Retina (tissue), 1 donor: Measurements from ENCODE around the gene EEF2KMT.
"Not testable (repeated sequence)": the region's sequence is repeated elsewhere in the genome, so short reads cannot be mapped to it uniquely, and the experiment has no call there.

Source experiments
- DNase-seq: peaks from one replicate; pipeline ENCODE4 v3.0.0-alpha.2; 2016

Gene EEF2KMT

DNA sequence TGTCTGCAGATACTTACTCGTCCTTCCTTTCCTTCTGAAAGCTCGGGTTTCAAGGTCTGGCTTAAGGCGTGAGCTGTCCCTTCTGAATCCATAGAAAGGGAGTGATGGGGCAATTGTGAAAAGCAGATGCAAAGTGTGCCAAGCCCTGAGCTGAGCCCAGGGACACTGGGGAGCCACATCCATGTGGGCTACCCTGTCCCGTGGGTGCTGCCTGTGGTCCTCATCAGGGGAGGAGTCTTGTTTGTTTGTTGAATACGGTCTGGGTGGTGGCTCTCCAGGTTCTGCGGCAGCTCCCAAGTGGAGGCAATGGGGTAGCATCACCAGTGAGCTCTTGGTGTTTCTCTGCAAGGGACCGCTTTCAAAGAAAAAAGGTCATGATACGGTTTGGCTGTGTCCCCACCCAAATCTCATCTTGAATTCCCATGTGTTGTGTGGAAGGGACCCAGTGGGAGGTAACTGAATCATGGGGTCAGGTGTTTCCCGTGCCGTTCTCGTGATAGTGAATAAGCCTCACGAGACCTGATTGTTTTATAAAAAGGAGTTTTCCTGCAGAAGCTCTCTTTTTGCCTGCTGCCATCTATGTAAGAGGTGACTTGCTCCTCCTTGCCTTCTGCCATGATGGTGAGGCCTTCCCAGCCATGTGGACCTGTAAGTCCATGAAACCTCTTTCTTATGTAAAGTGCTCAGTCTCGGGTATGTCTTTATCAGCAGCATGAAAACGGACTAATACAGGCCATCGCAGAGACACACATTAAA, 27.0 kb downstream of the EEF2KMT start:
- no peak for DNase-seq

DNA sequence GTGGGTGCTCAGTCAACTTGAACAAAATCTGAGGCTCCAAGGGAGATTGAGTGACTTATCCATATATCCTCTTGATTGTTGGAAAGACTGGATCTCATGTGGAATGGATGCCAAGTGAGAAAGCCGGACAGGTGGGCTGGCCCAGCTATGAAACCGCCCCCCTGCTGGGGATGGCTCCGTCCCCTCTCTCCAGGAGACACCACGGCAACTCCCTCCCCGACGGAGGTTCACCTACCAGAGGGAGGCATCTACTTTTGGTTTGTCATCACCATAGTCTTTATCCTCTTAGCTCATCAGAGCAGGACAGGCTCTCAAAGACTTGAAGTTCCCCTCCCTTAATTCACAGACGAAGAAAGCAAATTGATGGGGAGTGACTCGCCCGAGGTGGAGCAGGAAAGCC, 27.7 kb downstream of the EEF2KMT start:
- DNase-seq: no peak

DNA sequence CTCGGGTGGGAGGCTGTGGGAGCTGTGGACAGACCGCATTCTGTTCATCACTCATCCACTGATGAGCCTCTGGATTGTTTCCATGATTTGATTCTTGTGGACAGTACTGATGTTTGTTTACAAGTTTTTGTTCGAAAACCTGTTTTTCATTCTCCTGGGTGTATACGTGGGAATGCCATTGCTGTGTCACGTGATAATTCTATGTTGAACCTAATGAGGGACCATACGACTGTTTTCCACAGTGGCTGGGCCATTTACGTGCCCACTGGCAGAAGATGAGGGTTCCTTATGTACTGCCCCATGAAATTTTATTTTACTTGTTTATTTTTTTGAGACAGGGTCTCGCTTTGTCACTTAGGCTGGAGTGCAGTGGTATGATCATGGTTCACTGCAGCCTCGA, 28.5 kb downstream of the EEF2KMT start:
- DNase-seq: no peak

DNA sequence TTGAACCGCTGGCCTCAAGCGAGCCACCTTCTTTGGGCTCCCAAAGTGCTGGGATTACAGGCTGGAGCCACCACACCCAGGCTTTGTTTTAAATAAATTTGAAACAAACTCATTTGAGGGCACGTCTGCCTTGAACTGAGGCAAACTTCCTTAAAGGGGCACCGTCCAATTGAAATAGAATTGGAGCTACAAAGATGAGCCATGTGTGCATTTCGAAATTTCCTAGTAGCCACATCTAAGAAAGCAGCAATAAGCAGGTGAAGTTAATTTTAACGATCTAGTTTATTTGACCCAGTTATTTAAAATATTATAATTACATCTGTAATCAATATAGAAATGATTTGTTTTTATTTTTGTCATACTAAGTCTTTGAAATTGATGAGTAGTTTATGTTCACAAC, 31.1 kb downstream of the EEF2KMT start:
- no peak for DNase-seq

DNA sequence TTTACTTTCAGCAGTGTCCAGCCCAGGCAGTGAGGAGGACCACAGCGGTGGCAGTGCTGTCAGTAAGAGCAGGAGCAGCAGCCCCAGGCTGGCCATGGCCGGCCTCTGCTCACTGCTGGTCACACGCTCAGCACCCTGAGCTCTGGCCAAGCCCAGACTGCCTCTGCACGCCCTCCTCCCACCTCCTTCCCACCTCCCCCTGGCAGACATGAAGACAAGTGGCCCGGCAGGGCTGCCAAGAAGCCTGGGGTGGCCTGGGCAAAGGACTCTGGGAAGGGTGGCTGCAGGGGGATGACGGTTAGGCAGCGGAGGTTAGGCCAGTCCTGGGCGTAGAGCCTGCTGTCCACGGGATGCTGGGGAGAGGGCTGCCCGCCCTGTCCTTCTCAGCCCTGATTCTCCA, 31.8 kb downstream of the EEF2KMT start, which contains the start of gene C16orf89:
C16orf89 (minus strand) TSS at position 144 of the 400 bp plus-strand sequence; CDS start at position 96, 48 bp downstream.
- DNase-seq: no peak

DNA sequence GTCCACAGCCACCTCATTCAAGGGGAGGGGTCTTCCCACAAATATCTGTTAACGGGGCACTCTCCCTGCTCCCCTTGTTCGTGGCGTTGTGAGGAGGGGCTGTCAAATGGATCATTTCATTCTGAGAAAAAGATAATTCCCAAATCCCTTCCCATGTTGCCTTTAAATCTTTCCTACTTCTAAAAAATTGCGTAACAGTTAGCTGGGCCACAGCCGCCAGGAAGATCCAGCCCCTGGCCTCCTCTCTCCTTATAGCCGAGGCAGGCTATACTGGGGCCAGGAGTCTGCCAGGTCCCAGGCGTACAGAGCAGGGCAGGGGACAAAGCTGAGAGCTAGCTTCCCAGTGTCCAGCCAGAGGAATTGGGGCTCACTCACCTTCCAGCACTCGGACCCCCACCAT, 32.3 kb downstream of the EEF2KMT start:
- no peak for DNase-seq

DNA sequence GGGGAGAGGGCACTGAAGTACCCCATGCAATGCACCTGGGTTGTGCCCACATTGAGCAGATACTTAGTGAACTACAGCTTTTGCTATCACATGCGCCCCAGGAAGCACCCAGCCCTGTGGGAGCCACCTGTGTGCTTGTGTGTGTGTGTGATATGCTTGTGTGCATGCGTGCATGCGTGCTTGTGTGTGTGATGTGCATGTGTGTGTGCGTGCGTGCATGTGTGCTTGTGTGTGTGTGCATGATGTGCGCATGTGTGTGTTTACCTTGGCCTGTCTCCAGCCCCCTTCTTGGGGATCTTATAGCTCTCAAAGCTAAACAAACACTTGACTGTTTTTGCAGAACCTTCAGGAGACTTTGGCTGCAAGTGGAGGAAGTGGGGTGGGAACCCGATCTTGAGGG, 32.7 kb downstream of the EEF2KMT start:
- no peak for DNase-seq

DNA sequence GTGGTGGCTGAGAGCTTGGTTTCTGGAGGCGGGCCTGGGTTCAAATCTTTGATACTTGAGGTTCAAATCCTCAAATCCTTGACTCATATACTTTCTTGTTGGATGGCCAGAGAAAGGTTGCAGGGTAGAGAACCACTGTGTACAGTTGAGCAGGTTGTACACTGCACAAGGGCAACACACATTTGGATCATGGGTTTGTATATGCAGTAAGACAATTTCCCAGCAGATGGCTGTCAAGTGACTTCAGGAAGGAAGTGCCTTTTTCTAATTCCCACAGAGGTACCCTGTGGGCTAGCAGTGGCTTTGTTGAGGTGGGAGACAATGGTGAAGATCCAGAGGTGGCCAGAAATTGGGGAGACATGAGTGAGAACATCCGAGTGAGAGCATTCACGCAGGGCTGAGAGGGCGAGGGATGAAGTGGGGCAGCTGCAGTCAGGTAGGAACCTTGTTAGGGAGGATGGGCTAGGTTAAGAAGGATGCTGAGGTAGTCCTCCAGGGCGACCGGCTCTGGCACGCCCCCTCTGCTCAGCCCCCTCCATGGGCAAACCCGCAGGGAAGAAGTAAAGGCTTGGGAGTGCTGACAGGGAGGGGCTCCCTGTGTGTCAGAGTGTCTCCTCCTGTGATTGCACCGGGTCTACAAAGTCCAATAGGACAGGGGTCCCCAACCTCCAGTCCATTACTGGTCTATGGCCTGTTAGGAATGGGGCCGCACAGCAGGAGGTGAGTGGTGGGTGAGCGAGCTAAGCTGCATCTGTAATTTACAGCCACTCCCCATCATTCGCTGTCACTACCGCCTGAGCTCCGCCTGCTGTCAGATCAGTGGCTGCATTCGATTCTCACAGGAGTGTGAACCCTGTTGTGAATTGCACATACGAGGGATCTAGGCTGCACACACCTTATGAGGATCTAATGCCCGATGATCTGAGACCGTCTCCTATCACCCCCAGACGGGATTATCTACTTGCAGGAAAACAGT, 34.5 kb downstream of the EEF2KMT start:
- no peak for DNase-seq

DNA sequence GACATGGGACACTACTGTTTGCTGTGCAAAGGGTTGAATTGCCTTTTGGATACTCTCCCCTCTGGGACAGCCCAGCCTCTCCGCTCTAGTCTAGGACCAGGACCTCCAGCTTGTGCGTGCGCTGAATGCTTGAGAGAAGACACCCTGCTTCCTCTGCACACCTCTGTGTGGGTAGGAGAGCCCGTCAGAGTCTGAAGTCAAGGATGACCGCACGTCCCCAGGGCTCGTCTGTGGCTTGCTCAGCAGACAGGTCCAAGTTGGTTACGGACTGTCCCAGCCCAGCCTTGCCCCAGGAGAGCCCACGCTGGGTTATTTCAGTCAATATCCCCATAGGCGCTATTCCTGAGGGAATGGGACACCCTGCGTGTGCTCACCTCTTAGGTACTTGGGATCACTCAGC, 35.5 kb downstream of the EEF2KMT start:
- no peak for DNase-seq

DNA sequence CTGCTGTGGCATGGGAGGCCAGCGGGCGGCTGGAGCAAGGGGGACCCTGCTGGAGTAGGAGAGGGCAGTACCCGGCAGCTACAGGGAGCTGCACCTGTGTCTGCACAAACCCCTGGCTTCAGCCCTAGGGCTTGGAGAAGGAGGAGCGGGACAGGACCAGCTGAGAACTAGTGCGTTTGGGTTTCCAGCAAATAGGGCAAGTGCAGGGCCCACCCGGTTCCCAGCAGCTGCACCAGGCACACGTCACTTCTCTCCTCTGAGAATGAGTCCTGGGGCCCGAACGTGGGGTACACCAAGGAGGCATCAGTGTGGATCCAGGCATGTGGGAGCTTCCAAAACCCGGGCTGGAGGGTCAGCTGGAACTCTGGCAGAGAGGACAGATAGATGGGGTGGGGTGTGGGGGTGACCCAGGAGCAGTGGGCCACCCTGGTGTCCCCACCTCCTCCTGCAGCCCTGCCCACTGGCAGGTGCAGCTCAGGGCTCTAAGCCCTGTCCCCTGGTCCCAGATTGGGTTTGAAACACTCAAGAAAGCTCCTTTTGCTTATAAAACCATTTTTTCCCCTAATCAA, 37.4 kb downstream of the EEF2KMT start:
- no peak for DNase-seq

DNA sequence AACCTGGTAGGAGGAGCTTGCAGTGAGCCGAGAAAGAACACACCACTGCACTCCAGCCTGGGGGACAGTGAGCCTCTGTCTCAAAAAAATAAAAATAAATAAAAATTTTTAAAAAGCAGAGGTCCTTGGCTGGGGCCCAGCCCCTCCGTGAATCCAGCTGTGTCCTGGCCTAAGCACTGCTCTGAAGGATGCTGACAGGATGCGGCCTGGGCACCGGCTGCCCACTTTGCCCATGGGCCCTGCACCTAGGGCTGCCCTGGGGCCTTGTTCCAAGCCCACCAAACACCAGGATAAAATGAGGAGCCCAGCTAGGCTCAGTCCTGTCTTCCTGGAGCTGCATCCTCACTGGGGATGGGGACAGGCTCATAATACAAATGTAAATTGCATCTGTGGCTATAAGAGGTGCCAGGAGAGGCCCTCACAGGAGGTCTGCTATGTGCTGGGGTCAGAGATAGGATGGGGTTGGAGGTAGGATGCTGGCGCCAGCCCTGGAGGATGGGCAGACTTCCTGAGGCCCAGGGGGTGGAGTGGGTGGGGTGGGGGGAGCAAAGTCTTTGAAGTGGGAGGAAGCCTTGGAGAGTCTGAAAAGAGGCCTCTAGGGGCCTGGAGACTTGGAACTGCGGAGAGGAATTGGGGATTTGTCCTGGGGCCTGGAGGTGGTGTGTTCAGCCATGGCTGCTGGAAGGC, 38.1 kb downstream of the EEF2KMT start:
- no peak for DNase-seq

DNA sequence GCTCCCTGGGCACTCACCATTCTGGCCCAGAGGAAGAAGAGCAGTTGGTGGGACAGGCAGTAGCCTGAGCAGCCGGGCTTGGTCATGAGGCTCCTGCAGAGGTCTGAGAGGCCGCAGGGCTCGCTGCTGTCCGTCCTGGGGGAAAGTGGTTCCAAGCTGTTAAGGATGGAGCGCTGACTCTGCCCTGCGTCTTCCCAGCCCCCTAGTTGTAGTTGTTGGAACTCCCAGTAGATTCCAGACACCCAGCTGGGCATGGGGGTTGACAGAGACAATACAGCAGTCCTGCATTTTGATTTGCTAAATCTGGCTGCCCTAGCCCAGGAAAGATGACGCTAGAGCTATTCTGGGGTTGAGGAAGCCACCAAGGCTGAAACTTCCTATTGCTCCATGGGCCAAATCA, 39.1 kb downstream of the EEF2KMT start:
- DNase-seq: no peak

DNA sequence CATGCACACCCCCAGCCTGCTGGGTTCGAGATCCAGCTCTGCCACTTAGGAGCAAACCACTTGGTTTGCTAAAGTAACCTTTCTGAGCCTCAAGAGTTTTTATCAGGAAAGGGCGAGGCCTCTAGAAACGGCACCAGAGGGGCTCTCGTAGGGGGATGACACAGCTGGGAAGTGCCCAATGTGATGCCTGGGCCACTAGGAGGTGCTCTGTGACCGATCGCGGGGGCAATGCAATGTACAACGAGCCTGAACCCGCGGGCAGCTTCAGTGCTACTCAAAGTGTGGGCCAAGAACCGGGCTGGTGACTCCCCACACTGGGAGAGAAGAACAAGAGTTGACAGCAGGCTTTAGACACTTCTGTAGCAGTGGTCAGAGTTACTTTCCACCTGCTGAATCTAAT, 41.2 kb downstream of the EEF2KMT start:
- no peak for DNase-seq

DNA sequence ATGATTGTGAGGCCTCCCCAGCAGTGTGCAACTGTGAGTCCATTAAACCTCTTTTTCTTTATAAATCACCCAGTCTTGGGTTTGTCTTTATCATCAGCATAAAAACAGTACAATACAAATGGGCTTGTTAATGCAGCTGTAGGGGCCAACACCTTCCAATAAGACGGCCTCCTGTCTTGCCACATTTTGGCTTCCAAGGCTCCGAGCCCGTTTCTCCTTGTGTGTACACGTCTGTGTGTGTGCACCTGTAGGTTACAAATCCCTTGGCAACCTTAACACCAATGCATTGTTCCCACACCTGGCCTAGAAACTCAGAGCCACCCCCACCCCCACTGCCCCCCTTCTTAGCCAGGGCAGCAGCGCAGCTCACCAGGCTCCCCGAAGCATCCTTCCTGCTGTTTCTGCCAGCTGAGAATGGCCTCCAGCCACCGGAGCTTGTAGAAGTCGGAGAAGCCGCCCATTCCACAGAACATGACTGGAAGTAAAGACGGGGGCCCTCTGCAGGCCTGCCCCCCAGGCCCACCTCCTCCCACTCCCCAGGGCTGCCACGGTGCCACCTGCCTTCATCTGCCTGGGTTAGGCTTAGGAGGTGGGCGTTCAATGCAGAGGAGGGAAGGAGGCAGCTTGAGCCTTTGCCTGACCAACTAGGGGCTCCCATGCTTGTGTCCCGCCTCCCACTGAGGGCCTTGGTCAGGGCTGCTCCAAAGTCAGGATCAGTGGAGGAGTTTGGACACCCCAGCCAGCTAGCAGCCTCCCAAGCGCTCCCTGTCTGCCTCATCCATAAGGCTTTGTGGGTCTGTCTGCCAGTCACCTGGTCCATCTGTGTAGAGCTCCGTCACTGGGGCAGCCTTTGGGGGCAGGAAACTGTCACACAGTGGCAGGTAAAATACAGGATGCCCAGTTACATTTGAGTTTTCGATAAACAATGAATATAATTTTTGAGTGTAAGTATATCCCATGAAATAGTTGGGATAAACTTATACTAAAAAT, 42.4 kb downstream of the EEF2KMT start:
- DNase-seq: no peak

DNA sequence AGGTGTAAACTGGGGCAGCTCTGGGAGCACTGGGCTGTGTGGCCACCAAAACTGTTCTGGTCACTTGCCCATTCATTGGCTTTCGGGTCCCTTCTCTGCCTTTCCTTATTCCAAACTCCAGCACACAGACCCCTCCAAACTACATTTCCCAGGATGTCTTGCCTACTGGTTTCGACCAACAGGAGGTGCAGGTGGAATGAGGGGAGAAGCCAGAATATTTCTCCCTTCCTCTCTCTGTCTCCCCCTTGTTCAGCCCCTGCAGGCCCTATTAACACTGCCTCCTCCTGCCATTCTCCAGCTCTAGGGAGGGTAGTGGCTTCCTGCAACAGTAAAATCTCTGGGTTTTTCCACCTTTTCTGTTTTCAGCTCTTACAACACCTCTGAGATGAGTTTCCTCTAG, 50.7 kb downstream of the EEF2KMT start:
- DNase-seq: no peak

DNA sequence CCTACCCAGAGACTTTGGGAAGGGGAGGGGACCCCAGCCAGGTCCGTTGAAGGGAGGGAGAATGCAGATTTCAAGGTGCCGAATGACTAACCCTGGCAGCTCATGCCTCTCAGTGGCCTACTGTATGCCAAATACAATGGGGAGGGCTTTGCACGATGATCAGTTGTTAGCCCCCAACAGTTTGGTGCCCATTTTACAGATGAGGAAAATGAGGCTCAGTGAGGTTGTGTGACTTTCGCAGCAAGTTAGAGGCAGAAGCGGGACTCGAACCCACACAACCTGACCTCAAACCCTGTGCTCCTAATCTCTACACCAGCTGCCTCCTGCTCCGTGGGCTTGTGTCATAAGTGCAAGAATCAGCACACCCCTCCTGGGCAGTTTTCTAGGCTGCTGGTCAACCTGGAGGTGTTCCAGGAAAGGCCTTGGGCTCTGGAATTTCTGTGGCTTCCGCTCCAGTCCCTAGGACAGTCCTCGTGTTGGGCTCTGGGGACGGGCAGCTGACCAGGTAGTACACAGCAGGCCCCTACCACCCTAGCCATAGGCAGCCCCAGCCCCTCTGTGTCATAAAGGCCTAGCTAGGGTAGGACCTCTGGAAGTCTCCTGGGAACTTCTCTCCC, 52.0 kb downstream of the EEF2KMT start:
- no peak for DNase-seq

DNA sequence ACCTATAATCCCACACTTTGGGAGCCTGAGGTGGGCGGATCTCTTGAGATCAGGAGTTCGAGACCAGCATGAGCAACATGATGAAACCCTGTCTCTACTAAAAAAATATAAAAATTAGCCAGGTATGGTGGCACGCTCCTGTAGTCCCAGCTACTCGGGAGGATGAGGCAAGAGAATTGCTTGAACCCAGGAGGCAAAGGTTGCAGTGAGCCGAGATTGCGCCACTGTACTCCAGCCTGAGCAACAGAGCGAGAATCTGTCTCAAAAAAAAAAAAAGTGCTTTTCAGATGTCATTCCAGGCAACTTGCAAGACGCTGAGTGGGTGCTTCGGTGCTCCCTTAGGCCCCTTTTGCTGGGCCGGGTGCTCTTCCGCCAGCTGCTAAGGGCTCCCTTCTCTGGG, 53.0 kb downstream of the EEF2KMT start:
- not testable (repeated sequence) for DNase-seq

DNA sequence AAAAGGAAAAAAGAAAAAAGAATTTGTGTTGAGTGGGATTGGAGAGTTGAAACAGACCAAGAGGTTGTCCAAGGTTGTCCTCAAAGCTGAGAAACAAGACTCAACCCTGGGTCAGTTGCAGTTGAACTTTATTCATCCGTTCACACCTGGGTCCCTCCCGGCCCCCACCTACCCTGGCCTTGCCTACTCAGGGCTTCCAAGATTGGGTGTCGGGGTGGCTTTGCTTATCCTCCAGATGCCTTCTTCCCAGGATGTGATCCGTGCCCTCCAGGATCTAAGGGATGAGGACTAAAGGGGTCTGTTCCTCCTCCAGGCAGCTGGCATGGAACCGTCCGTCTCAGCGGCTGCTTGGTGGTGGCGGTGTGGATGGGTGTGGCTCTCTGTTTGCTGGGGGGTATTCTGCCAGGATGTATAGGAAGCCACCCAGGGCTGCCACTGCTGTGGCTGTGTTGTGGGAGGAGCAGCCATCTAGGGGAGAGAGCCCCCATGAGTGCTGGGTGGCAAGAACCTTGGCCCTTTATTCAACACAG, 53.5 kb downstream of the EEF2KMT start:
- DNase-seq: no peak

DNA sequence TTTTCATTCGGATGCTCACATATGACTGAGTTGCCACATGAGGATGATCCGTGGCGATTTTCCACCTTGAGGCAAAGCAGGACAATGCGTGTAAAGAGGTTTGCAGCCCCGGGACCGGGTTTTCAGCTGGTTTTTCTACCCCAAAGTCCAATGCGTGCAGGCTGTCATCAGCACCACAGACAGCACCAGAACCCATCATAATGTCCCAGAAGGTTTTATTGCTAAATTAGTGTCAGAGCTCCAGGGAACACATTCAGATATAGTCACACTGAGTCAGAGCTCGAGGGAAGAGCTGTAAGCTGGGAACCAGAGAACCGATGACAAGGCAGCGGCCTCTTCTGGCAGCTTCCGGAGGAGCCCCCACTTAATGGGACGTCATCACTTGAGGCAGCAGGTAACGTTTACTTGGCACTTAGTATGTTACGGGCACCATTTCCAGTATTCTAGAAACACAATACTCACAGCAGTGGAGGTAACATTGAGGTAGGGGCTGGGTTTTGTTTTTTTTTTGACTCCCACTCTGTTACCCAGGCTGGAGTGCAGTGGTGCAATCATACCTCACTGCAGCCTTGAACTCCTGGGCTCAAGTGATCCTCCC, 54.9 kb downstream of the EEF2KMT start:
- DNase-seq: no peak

DNA sequence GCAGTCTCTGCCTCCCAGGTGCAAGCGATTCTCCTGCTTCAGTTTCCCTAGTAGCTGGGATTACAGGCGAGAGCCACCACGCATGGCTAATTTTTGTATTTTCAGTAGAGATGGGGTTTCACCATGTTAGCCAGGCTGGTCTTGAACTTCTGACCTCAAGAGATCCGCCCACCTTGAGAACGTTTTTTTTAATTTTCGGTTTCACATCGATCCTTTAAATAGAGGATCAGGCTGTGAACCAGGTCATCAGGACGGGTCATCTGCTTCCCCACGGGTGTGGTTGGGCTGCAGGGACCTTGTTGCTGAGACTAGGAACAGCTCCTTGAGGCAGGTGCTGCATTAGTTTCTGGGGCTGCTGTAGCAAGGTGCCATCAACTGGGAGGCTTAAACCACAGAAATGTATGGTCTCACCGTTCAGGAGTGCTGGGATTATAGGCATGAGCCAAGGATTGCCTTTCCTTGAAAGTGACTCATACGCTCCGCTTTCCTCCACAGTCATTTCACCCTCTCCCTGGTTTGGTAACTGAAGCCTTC, 55.9 kb downstream of the EEF2KMT start:
- DNase-seq: no peak
